MCF 10A (cell line): ENCODE results near the gene SGCD. TPM values are rescaled to one million over a fixed set of nuclear protein-coding genes. Genes with fewer than 3 reads are reported as not detected.

ENCODE experiments used
- BruUV-seq: library from RNA; stranded (reverse); fragments of 400-500 nt; replicated peaks from 2 replicates; lab custom pipeline; 2021; lab: Mats Ljungman, UMichigan
- CTCF ChIA-PET: fragments of 300-600 bp; sonication (Branson Sonifier 250); formaldehyde crosslinking; extraction: SDS; loops from one replicate; lab custom pipeline; 2021; ENCODE audit warnings: antibody characterized with exemption, inconsistent platforms; lab: Yijun Ruan, JAX
- POLR2A ChIA-PET: fragments of 300-600, 350-650 bp; sonication (Branson Sonifier 250); formaldehyde crosslinking; extraction: SDS; loops from one replicate; lab custom pipeline; 2020; ENCODE audit warnings: antibody characterized with exemption, inconsistent platforms; lab: Yijun Ruan, JAX
- DNase-seq: peaks from one replicate; pipeline ENCODE4 v3.0.0-alpha.2; 2018; ENCODE audit not compliant: unreplicated experiment
- H3K27ac Mint-ChIP-seq: one replicate; pipeline ENCODE4 v1.8.0; 2022; ENCODE audit warnings: mild to moderate bottlenecking, low read depth, mixed read lengths; ENCODE audit not compliant: unreplicated experiment
- H3K27me3 Mint-ChIP-seq: one replicate; pipeline ENCODE4 v1.8.0; 2022; ENCODE audit warnings: mixed read lengths; ENCODE audit not compliant: insufficient read depth, unreplicated experiment
- H3K36me3 Mint-ChIP-seq: one replicate; pipeline ENCODE4 v1.8.0; 2022; ENCODE audit warnings: mild to moderate bottlenecking, moderate library complexity, mixed read lengths; ENCODE audit not compliant: insufficient read depth, unreplicated experiment
- H3K4me1 Mint-ChIP-seq: one replicate; pipeline ENCODE4 v1.8.0; 2022; ENCODE audit warnings: mixed read lengths; ENCODE audit not compliant: insufficient read depth, unreplicated experiment
- H3K4me3 Mint-ChIP-seq: one replicate; pipeline ENCODE4 v1.8.0; 2022; ENCODE audit warnings: mild to moderate bottlenecking, moderate library complexity, mixed read lengths; ENCODE audit not compliant: unreplicated experiment
- H3K9me3 Mint-ChIP-seq: one replicate; pipeline ENCODE4 v1.8.0; 2022; ENCODE audit warnings: mixed read lengths; ENCODE audit not compliant: unreplicated experiment
- intact Hi-C: fragments of 100-400 bp; cut with micrococcal nuclease; formaldehyde crosslinking; loops from 2 replicates; pipeline ENCODE4 v1.14.1; 2022
- total RNA-seq: library from RNA; stranded (reverse); gene quantifications from 2 replicates; pipeline ENCODE4 v1.2.3, GENCODE V29; 2022
- TF ChIP-seq, protein P1 (sequence below): fragments of 200-600 bp; IDR thresholded peaks from one replicate; pipeline ENCODE4 v1.8.0; 2022; ENCODE audit warnings: antibody characterized with exemption, mild to moderate bottlenecking; ENCODE audit not compliant: unreplicated experiment

Gene SGCD
- total RNA-seq, 1 experiment from 2014 or later, result 0.14 TPM

- ChIA-PET CTCF (no interaction called here), POLR2A (no interaction called here)
- TF ChIP-seq, protein P1, sequence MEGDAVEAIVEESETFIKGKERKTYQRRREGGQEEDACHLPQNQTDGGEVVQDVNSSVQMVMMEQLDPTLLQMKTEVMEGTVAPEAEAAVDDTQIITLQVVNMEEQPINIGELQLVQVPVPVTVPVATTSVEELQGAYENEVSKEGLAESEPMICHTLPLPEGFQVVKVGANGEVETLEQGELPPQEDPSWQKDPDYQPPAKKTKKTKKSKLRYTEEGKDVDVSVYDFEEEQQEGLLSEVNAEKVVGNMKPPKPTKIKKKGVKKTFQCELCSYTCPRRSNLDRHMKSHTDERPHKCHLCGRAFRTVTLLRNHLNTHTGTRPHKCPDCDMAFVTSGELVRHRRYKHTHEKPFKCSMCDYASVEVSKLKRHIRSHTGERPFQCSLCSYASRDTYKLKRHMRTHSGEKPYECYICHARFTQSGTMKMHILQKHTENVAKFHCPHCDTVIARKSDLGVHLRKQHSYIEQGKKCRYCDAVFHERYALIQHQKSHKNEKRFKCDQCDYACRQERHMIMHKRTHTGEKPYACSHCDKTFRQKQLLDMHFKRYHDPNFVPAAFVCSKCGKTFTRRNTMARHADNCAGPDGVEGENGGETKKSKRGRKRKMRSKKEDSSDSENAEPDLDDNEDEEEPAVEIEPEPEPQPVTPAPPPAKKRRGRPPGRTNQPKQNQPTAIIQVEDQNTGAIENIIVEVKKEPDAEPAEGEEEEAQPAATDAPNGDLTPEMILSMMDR, result no peak
- Mint-ChIP-seq H3K9me3 (no peaks in the 10 kb centered on the region), H3K27ac (no peak overlapping the region), H3K4me3 (no peak overlapping the region), H3K36me3 (no peaks in the 10 kb centered on the region), H3K27me3 (no peaks in the 10 kb centered on the region), H3K4me1 (no peaks in the 10 kb centered on the region)
- intact Hi-C loops, result no loop called here
- no peak for DNase-seq
- no TSS peak for BruUV-seq
Measured at GRCh38 chr5:156715287-156715686, 388.3 kb downstream of the SGCD start.

DNA sequence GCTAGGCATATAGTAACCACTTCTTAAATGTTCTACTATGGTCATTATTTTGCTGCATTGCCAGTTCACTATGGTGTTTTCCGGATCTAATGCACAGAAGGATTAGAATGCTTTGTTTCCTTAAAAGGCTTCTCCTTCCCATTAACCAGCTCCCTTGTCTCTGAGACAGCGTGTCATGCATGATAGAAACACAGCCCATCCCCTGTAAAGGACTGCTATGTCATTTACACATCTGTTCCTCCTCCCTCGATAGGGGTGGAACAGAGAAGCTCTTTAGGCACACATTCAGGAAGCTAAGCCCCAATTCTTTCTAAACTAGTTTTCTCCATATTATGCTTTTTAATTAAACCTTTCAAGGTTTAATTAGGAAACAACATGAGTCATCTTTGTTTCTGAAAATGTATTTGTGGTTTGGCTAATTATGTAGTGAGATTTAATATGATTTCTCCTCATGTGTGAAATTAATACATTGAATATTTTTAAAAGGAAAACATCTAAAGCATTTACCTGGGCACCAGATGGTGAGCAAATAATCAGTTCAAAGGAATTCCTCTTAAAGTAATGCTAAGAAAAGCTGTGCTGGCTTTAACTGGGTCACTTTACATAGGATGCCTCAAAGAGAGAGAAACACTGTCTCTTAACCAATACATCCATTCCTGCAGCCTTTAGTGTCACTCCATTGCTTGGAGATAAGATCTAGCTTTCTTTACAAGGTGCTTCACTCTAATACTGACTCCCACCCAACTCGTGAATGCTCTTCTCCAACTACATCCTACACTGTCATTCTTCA is 389.8 kb downstream of the SGCD start:
- Mint-ChIP-seq H3K4me1 (no peaks in the 10 kb centered on the region), H3K36me3 (no peaks in the 10 kb centered on the region), H3K27me3 (no peaks in the 10 kb centered on the region), H3K4me3 (no peak overlapping the region), H3K9me3 (no peaks in the 10 kb centered on the region), H3K27ac (no peak overlapping the region)
- intact Hi-C loops, result no loop called here
- TF ChIP-seq, protein P1, result no peak
- BruUV-seq, result no TSS peak
- ChIA-PET CTCF (no interaction called here), POLR2A (no interaction called here)
- DNase-seq, result no peak

DNA sequence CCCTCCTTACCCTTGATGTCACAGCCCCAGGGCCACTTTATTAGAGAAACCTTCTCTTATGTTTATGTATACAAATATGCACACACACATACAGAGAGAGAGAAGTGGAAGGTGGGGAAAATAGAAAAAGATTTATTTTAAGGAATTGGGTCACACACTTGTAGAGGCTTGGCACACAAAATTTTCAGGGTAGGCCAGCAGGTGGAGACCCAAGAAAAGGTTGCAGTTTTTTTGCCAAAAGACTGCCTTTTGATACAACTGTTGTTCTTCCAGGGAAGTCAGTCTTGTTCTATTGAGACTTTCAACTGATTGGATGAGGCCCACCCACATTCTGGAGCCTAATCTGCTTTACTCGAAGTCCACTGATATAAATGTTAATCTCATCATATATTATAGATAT is 392.0 kb downstream of the SGCD start:
- ChIA-PET POLR2A (no interaction called here), CTCF (interaction anchor here (0.6 kb wide), 1 partner anchor 1582 kb away, joined by 3 read pairs; no protein-coding TSS in a partner anchor)
- intact Hi-C loops, result no loop called here

DNA sequence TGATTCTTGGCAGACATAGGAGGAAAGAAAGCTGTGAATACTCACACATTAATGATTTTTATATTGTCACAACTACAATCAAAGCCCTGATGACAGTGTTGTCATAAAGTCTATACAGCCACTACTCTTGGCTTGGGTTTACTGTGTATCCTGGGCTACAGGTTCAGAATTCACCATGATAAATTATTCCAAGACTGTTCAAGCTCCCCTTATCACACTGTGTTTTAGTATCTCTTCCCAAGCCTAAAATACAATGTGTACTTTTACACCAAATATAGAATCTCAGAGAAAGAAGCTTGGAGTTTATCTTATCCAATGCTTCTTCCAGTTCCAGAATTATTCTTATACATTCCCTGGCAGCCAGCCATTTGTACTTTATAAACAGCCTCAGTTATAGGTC is 395.4 kb downstream of the SGCD start:
- BruUV-seq, result no TSS peak
- Mint-ChIP-seq H3K9me3 (peaks cover 7% of the 10 kb centered on the region), H3K4me3 (no peak overlapping the region), H3K27ac (no peak overlapping the region), H3K36me3 (no peaks in the 10 kb centered on the region), H3K27me3 (no peaks in the 10 kb centered on the region), H3K4me1 (no peaks in the 10 kb centered on the region)
- TF ChIP-seq, protein P1, result no peak
- ChIA-PET POLR2A (no interaction called here), CTCF (interaction anchor here (1.1 kb wide), 1 partner anchor 94 kb away, joined by 3 read pairs; no protein-coding TSS in a partner anchor)
- DNase-seq, result no peak
- intact Hi-C loops, result no loop called here

More for the DNA sequence above, 392.0 kb downstream of the SGCD start:
- Mint-ChIP-seq H3K4me1 (no peaks in the 10 kb centered on the region), H3K9me3 (peaks cover 6% of the 10 kb centered on the region), H3K4me3 (no peak overlapping the region), H3K27ac (no peak overlapping the region), H3K27me3 (no peaks in the 10 kb centered on the region), H3K36me3 (no peaks in the 10 kb centered on the region)
- BruUV-seq, result no TSS peak
- DNase-seq, result no peak
- TF ChIP-seq, protein P1, result no peak
